ENCODE measurements around the gene TNFRSF19. TPM values are rescaled to one million over a fixed set of nuclear protein-coding genes. Genes with fewer than 3 reads are reported as not detected.

Gene TNFRSF19
- total and polyA plus RNA-seq, 12 donors = 17.8 to 49.6 (median 30.6) TPM

- Histone ChIP-seq H3K27ac (no peak overlapping the region), H3K4me1 (peaks cover 0 to 4% (median 0%) of the 10 kb centered on the region in 9 donors), H3K4me3 (no peak overlapping the region), H3K27me3 (no peaks in the 10 kb centered on the region), H3K9me3 (peaks cover 0 to 10% (median 0%) of the 10 kb centered on the region in 11 donors), H3K36me3 (peaks cover 0 to 28% (median 7%) of the 10 kb centered on the region in 9 donors)
- 70 to 77% methylated on average over 2 of the region's 2 CpGs for WGBS, 2 donors
- ATAC-seq (no peak), DNase-seq (no peak)
- intact Hi-C loops (cut with DNase I) = no loop called here
- TF ChIP-seq CTCF (IDR thresholded peaks at IDR 0.05) = no peak
These were observed 108.6 kb downstream of the TNFRSF19 start for GRCh38 chr13:23678795-23679194.

GRCh38 chr13:23679220-23679619 lies 109.0 kb downstream of the TNFRSF19 start:
- WGBS, 2 donors = 86 to 93% methylated on average over 2 of the region's 2 CpGs
- DNase-seq (no peak), ATAC-seq (no peak)
- Histone ChIP-seq H3K4me1 (no peaks in the 10 kb centered on the region), H3K4me3 (no peak overlapping the region), H3K36me3 (peaks cover 0 to 23% (median 7%) of the 10 kb centered on the region in 9 donors), H3K27ac (no peak overlapping the region), H3K27me3 (no peaks in the 10 kb centered on the region), H3K9me3 (peaks cover 0 to 13% (median 0%) of the 10 kb centered on the region in 11 donors)
- no peak for TF ChIP-seq CTCF (IDR thresholded peaks at IDR 0.05)
- intact Hi-C loops (cut with DNase I) = no loop called here

- 72 to 74% methylated on average over 10 of the region's 10 CpGs for WGBS, 2 donors
- no peak overlapping the region for H3K4me3 ChIP-seq
- peaks cover 0 to 22% (median 7%) of the 10 kb centered on the region in 11 donors for H3K9me3 ChIP-seq
- no peaks in the 10 kb centered on the region for H3K4me1 ChIP-seq
- intact Hi-C loops (cut with DNase I) = no loop called here
- ATAC-seq = peak in 1 of 8 donors; percentile 54
- no peak for DNase-seq
- peaks cover 0 to 5% (median 0%) of the 10 kb centered on the region in 9 donors for H3K36me3 ChIP-seq
- no peak for TF ChIP-seq CTCF (IDR thresholded peaks at IDR 0.05)
- H3K27me3 ChIP-seq = no peaks in the 10 kb centered on the region
- H3K27ac ChIP-seq = no peak overlapping the region
These were observed 110.8 kb downstream of the TNFRSF19 start for GRCh38 chr13:23680845-23681669.

GRCh38 chr13:23683084-23683483 lies 112.9 kb downstream of the TNFRSF19 start:
- Histone ChIP-seq H3K4me3 (no peak overlapping the region), H3K27ac (no peak overlapping the region), H3K4me1 (no peaks in the 10 kb centered on the region), H3K9me3 (peaks cover 0 to 22% (median 7%) of the 10 kb centered on the region in 11 donors), H3K27me3 (no peaks in the 10 kb centered on the region), H3K36me3 (no peaks in the 10 kb centered on the region)
- WGBS, 2 donors = 77 to 80% methylated on average over 4 of the region's 4 CpGs
- DNase-seq = no peak
- no peak for TF ChIP-seq CTCF (IDR thresholded peaks at IDR 0.05)
- ATAC-seq = no peak
- intact Hi-C loops (cut with DNase I) = no loop called here
